ENCODE measurements around the gene FRMD1. TPM values are rescaled to one million over a fixed set of nuclear protein-coding genes. Genes with fewer than 3 reads are reported as not detected.

The FRMD1 gene
- total RNA-seq, 1 donor from 2014 or later: not detected

GRCh38 chr6:168049277-168049676 lies 29.7 kb downstream of the FRMD1 start:
- no peak overlapping the region for H3K4me3 Mint-ChIP-seq (ENCODE audit: unreplicated experiment)
- TF ChIP-seq, protein P1, sequence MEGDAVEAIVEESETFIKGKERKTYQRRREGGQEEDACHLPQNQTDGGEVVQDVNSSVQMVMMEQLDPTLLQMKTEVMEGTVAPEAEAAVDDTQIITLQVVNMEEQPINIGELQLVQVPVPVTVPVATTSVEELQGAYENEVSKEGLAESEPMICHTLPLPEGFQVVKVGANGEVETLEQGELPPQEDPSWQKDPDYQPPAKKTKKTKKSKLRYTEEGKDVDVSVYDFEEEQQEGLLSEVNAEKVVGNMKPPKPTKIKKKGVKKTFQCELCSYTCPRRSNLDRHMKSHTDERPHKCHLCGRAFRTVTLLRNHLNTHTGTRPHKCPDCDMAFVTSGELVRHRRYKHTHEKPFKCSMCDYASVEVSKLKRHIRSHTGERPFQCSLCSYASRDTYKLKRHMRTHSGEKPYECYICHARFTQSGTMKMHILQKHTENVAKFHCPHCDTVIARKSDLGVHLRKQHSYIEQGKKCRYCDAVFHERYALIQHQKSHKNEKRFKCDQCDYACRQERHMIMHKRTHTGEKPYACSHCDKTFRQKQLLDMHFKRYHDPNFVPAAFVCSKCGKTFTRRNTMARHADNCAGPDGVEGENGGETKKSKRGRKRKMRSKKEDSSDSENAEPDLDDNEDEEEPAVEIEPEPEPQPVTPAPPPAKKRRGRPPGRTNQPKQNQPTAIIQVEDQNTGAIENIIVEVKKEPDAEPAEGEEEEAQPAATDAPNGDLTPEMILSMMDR (IDR thresholded peaks at IDR 0.05; ENCODE audit: insufficient read depth, low read depth, low read length): no peak
- TF ChIP-seq EZH2 (IDR thresholded peaks at IDR 0.05; ENCODE audit: insufficient read depth, low read length): no peak
- Histone ChIP-seq H3K4me3 (ENCODE audit: insufficient read depth, low read depth, low read length) (no peak overlapping the region), H3K9me3 (ENCODE audit: insufficient read depth, low read depth, low read length) (no peaks in the 10 kb centered on the region), H3K9ac (ENCODE audit: low read length) (no peak overlapping the region), H2AFZ (ENCODE audit: low read depth, low read length) (no peak overlapping the region), H3K4me2 (ENCODE audit: low read length) (no peak overlapping the region), H3K4me1 (ENCODE audit: insufficient read depth, low read length) (no peaks in the 10 kb centered on the region), H3K27ac (ENCODE audit: low read depth, low read length) (no peak overlapping the region), H3K79me2 (ENCODE audit: insufficient read depth, low read length) (no peaks in the 10 kb centered on the region), H3K36me3 (ENCODE audit: insufficient read depth, low read length) (no peaks in the 10 kb centered on the region), H3K27me3 (ENCODE audit: insufficient read depth, low read length) (no peaks in the 10 kb centered on the region), H4K20me1 (ENCODE audit: insufficient read depth, low read length) (no peaks in the 10 kb centered on the region)
- no peaks in the 10 kb centered on the region for H3K36me3 Mint-ChIP-seq (ENCODE audit: low read depth, unreplicated experiment)
- H3K27me3 Mint-ChIP-seq (ENCODE audit: low read depth, unreplicated experiment): peaks cover 16% of the 10 kb centered on the region
- H3K27ac Mint-ChIP-seq (ENCODE audit: unreplicated experiment): no peak overlapping the region
- no peak for FAIRE-seq
- H3K4me1 Mint-ChIP-seq (ENCODE audit: low read depth, unreplicated experiment): no peaks in the 10 kb centered on the region
- no peak for DNase-seq (ENCODE audit: low read depth)
- H3K9me3 Mint-ChIP-seq (ENCODE audit: unreplicated experiment): no peaks in the 10 kb centered on the region

DNA sequence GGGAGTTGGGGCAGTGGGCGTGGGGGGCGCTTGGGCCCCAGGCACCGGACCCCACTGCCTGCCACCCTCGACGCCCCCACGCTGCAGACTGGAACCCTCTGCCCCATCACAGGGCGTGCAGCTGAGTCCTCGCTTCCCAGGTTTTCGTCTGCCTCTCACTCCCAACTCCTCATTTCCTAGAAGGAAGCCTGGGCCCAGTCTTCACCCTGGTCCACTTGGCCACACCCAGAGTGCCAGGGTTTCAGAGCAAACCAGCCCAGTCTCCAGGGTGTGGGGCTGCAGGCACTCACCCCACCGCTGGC lies 30.3 kb downstream of the FRMD1 start:
- no peaks in the 10 kb centered on the region for H3K9me3 Mint-ChIP-seq (ENCODE audit: unreplicated experiment)
- no peaks in the 10 kb centered on the region for H3K27me3 ChIP-seq (ENCODE audit: insufficient read depth, low read length)
- H3K4me1 ChIP-seq (ENCODE audit: insufficient read depth, low read length): no peaks in the 10 kb centered on the region
- H3K36me3 ChIP-seq (ENCODE audit: insufficient read depth, low read length): no peaks in the 10 kb centered on the region
- H3K9me3 ChIP-seq (ENCODE audit: insufficient read depth, low read depth, low read length): no peaks in the 10 kb centered on the region
- no peak overlapping the region for H3K9ac ChIP-seq (ENCODE audit: low read length)
- H3K4me2 ChIP-seq (ENCODE audit: low read length): no peak overlapping the region
- TF ChIP-seq, protein P1 (IDR thresholded peaks at IDR 0.05; ENCODE audit: insufficient read depth, low read depth, low read length): no peak
- no peak for TF ChIP-seq EZH2 (IDR thresholded peaks at IDR 0.05; ENCODE audit: insufficient read depth, low read length)
- no peak overlapping the region for H3K27ac Mint-ChIP-seq (ENCODE audit: unreplicated experiment)
- DNase-seq (ENCODE audit: low read depth) (no peak), FAIRE-seq (no peak)
- H3K4me1 Mint-ChIP-seq (ENCODE audit: low read depth, unreplicated experiment): no peaks in the 10 kb centered on the region
- H3K27me3 Mint-ChIP-seq (ENCODE audit: low read depth, unreplicated experiment): peaks cover 16% of the 10 kb centered on the region
- H3K27ac ChIP-seq (ENCODE audit: low read depth, low read length): no peak overlapping the region
- no peaks in the 10 kb centered on the region for H4K20me1 ChIP-seq (ENCODE audit: insufficient read depth, low read length)
- no peak overlapping the region for H3K4me3 Mint-ChIP-seq (ENCODE audit: unreplicated experiment)
- no peak overlapping the region for H2AFZ ChIP-seq (ENCODE audit: low read depth, low read length)
- H3K36me3 Mint-ChIP-seq (ENCODE audit: low read depth, unreplicated experiment): no peaks in the 10 kb centered on the region
- H3K79me2 ChIP-seq (ENCODE audit: insufficient read depth, low read length): no peaks in the 10 kb centered on the region
- no peak overlapping the region for H3K4me3 ChIP-seq (ENCODE audit: insufficient read depth, low read depth, low read length)

GRCh38 chr6:168047841-168048723 lies 30.9 kb downstream of the FRMD1 start:
- Histone ChIP-seq H3K27ac (ENCODE audit: low read depth, low read length) (no peak overlapping the region), H3K79me2 (ENCODE audit: insufficient read depth, low read length) (no peaks in the 10 kb centered on the region), H3K9me3 (ENCODE audit: insufficient read depth, low read depth, low read length) (no peaks in the 10 kb centered on the region), H4K20me1 (ENCODE audit: insufficient read depth, low read length) (no peaks in the 10 kb centered on the region), H3K36me3 (ENCODE audit: insufficient read depth, low read length) (no peaks in the 10 kb centered on the region), H3K4me1 (ENCODE audit: insufficient read depth, low read length) (no peaks in the 10 kb centered on the region), H3K4me2 (ENCODE audit: low read length) (no peak overlapping the region), H3K9ac (ENCODE audit: low read length) (no peak overlapping the region), H3K27me3 (ENCODE audit: insufficient read depth, low read length) (no peaks in the 10 kb centered on the region), H3K4me3 (ENCODE audit: insufficient read depth, low read depth, low read length) (no peak overlapping the region), H2AFZ (ENCODE audit: low read depth, low read length) (no peak overlapping the region)
- FAIRE-seq: no peak
- no peak for DNase-seq (ENCODE audit: low read depth)
- H3K9me3 Mint-ChIP-seq (ENCODE audit: unreplicated experiment): no peaks in the 10 kb centered on the region
- peaks cover 15% of the 10 kb centered on the region for H3K27me3 Mint-ChIP-seq (ENCODE audit: low read depth, unreplicated experiment)
- H3K4me1 Mint-ChIP-seq (ENCODE audit: low read depth, unreplicated experiment): no peaks in the 10 kb centered on the region
- H3K4me3 Mint-ChIP-seq (ENCODE audit: unreplicated experiment): no peak overlapping the region
- TF ChIP-seq, protein P1 (IDR thresholded peaks at IDR 0.05; ENCODE audit: insufficient read depth, low read depth, low read length): no peak
- TF ChIP-seq EZH2 (IDR thresholded peaks at IDR 0.05; ENCODE audit: insufficient read depth, low read length): no peak
- no peaks in the 10 kb centered on the region for H3K36me3 Mint-ChIP-seq (ENCODE audit: low read depth, unreplicated experiment)
- H3K27ac Mint-ChIP-seq (ENCODE audit: unreplicated experiment): no peak overlapping the region

Measured in astrocyte (in vitro differentiated cells and primary cell).